Endothelial cell (in vitro differentiated cells): Measurements from ENCODE around the gene DENND1A. TPM values are rescaled to one million over a fixed set of nuclear protein-coding genes. Genes with fewer than 3 reads are reported as not detected.

Experiments used
- DNase-seq: peaks from one replicate; pipeline ENCODE4 v3.0.0; 2021; ENCODE audit warnings: low spot score
- H3K27ac Mint-ChIP-seq: one replicate; pipeline ENCODE4 v1.8.0; 2021; ENCODE audit warnings: mixed read lengths, inconsistent platforms; ENCODE audit not compliant: unreplicated experiment
- H3K27me3 Mint-ChIP-seq: one replicate; pipeline ENCODE4 v1.8.0; 2021; ENCODE audit warnings: mild to moderate bottlenecking, moderate library complexity, mixed read lengths, inconsistent platforms; ENCODE audit not compliant: unreplicated experiment
- H3K36me3 Mint-ChIP-seq: one replicate; pipeline ENCODE4 v1.8.0; 2021; ENCODE audit warnings: mild to moderate bottlenecking, low read depth, mixed read lengths, inconsistent platforms; ENCODE audit not compliant: unreplicated experiment
- H3K4me1 Mint-ChIP-seq: one replicate; pipeline ENCODE4 v1.8.0; 2021; ENCODE audit warnings: mild to moderate bottlenecking, mixed read lengths, inconsistent platforms; ENCODE audit not compliant: unreplicated experiment
- H3K4me3 Mint-ChIP-seq: one replicate; pipeline ENCODE4 v1.8.0; 2021; ENCODE audit warnings: mild to moderate bottlenecking, mixed read lengths, inconsistent platforms; ENCODE audit not compliant: unreplicated experiment
- H3K9me3 Mint-ChIP-seq: one replicate; pipeline ENCODE4 v1.8.0; 2021; ENCODE audit warnings: mixed read lengths, inconsistent platforms; ENCODE audit not compliant: unreplicated experiment
- CTCF ChIP-seq: fragments of 200-600 bp; sonication (generic); IDR thresholded peaks from one replicate; pipeline ENCODE4 v1.5.0; 2021; ENCODE audit warnings: antibody characterized with exemption; ENCODE audit not compliant: unreplicated experiment
- total RNA-seq: library from RNA; stranded (reverse); fragmentation: NEBNext Ultra II Directional; extraction: Animal tissue kit (Norgen Biotek cat#: 25700); gene quantifications from one replicate; pipeline ENCODE4 v1.2.1, GENCODE V29; 2021; ENCODE audit not compliant: unreplicated experiment

The DENND1A gene
- total RNA-seq, 1 donor from 2014 or later = 14.1 TPM

DNA sequence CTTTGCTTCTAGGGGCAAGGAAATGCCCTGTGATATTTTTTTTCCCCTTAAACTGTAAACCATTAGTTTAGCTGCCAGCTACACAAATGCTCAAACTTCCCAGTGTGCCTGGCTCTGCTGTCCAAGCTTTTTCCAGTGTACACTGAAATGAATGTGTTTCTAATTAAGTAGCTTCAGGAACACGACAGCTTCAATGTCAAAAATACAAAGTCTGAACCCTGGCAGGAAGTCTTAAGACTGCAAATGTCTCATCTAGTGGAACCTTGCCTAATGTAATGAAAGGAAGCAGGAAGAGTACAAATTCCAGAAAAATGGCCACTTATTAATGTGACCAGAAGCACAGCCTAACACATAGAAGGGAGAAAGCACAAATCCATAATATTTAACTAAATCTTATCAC, 318.7 kb downstream of the DENND1A start:
- H3K4me1 Mint-ChIP-seq = peaks cover 3% of the 10 kb centered on the region
- DNase-seq = no peak
- no peaks in the 10 kb centered on the region for H3K36me3 Mint-ChIP-seq
- H3K4me3 Mint-ChIP-seq = no peak overlapping the region
- no peak overlapping the region for H3K27ac Mint-ChIP-seq
- H3K9me3 Mint-ChIP-seq = no peaks in the 10 kb centered on the region
- TF ChIP-seq CTCF = no peak
- H3K27me3 Mint-ChIP-seq = no peaks in the 10 kb centered on the region

- no peak for TF ChIP-seq CTCF
- H3K27ac Mint-ChIP-seq = no peak overlapping the region
- DNase-seq = no peak
- no peaks in the 10 kb centered on the region for H3K27me3 Mint-ChIP-seq
- no peak overlapping the region for H3K4me3 Mint-ChIP-seq
- H3K36me3 Mint-ChIP-seq = no peaks in the 10 kb centered on the region
- H3K4me1 Mint-ChIP-seq = peaks cover 3% of the 10 kb centered on the region
- no peaks in the 10 kb centered on the region for H3K9me3 Mint-ChIP-seq
Measured at GRCh38 chr9:123609844-123610243, 320.1 kb downstream of the DENND1A start.

GRCh38 chr9:123608104-123608503, 321.8 kb downstream of the DENND1A start:
- no peaks in the 10 kb centered on the region for H3K36me3 Mint-ChIP-seq
- H3K4me1 Mint-ChIP-seq = peaks cover 3% of the 10 kb centered on the region
- no peak overlapping the region for H3K27ac Mint-ChIP-seq
- H3K4me3 Mint-ChIP-seq = no peak overlapping the region
- TF ChIP-seq CTCF = no peak
- DNase-seq = no peak
- no peaks in the 10 kb centered on the region for H3K9me3 Mint-ChIP-seq
- H3K27me3 Mint-ChIP-seq = peaks cover 1% of the 10 kb centered on the region

GRCh38 chr9:123607479-123607878, 322.4 kb downstream of the DENND1A start:
- H3K27me3 Mint-ChIP-seq = peaks cover 1% of the 10 kb centered on the region
- H3K36me3 Mint-ChIP-seq = no peaks in the 10 kb centered on the region
- DNase-seq = no peak
- no peak for TF ChIP-seq CTCF
- H3K4me3 Mint-ChIP-seq = no peak overlapping the region
- H3K9me3 Mint-ChIP-seq = no peaks in the 10 kb centered on the region
- peaks cover 3% of the 10 kb centered on the region for H3K4me1 Mint-ChIP-seq
- no peak overlapping the region for H3K27ac Mint-ChIP-seq

GRCh38 chr9:123606141-123606540, 323.8 kb downstream of the DENND1A start:
- no peak overlapping the region for H3K27ac Mint-ChIP-seq
- no peak for DNase-seq
- H3K9me3 Mint-ChIP-seq = no peaks in the 10 kb centered on the region
- no peaks in the 10 kb centered on the region for H3K36me3 Mint-ChIP-seq
- peaks cover under 1% of the 10 kb centered on the region for H3K4me1 Mint-ChIP-seq
- TF ChIP-seq CTCF = no peak
- H3K4me3 Mint-ChIP-seq = no peak overlapping the region
- peaks cover 1% of the 10 kb centered on the region for H3K27me3 Mint-ChIP-seq
